ENCODE measurements around the gene CYTH2. TPM values are rescaled to one million over a fixed set of nuclear protein-coding genes. Genes with fewer than 3 reads are reported as not detected.

The CYTH2 gene
- total and polyA plus RNA-seq, 9 of the 15 experiments (the other 6 are each of a cell fraction or from before 2014, with no cell fraction given) = 1.8 to 45.2 (median 23.8) TPM

GRCh38 chr19:48428670-48429069 is 40.5 kb upstream of the CYTH2 start:
- H3K4me1 ChIP-seq (replicated peaks in 1 of 2; ENCODE audit: control insufficient read depth in 2 of 2, insufficient read depth in 2 of 2, low read length in 2 of 2) = peaks cover 8 to 12% of the 10 kb centered on the region in 2 experiments
- no peak for FAIRE-seq
- H3K27me3 ChIP-seq (ENCODE audit: control insufficient read depth in 2 of 2, insufficient read depth in 2 of 2, low read length in 2 of 2) = no peaks in the 10 kb centered on the region
- H3K36me3 ChIP-seq (ENCODE audit: control insufficient read depth, insufficient read depth, low read length) = peaks cover 54% of the 10 kb centered on the region; the same call in 2 of the 3 replicates
- no peaks in the 10 kb centered on the region for H4K20me1 ChIP-seq (replicated peaks; ENCODE audit: control insufficient read depth, insufficient read depth, low read length)
- in situ Hi-C loops (cut with MboI) = no loop called here
- ChIA-PET CTCF (ENCODE audit: low intra/inter-chr PET ratio) (no interaction called here), POLR2A (interaction anchor here (1.1 kb wide), 1 partner anchor 12 kb away, joined by 3 read pairs; no protein-coding TSS in a partner anchor)
- no peak for ATAC-seq
- no peak overlapping the region for H2AFZ ChIP-seq (ENCODE audit: low read depth, low read length)
- H3K27ac ChIP-seq (ENCODE audit: extremely low read depth, low read depth, low read length) = no peak overlapping the region
- no peak overlapping the region for H3K4me2 ChIP-seq (ENCODE audit: insufficient read depth, low read length)
- no peak for DNase-seq (ENCODE audit: extremely low read depth in 1 of 4, low spot score in 3 of 4)
- intact Hi-C loops (cut with micrococcal nuclease) = no loop called here
- H3K9ac ChIP-seq (ENCODE audit: insufficient read depth in 1 of 2, low read depth in 2 of 2, low read length in 2 of 2) = no peak overlapping the region
- no peaks in the 10 kb centered on the region; the same call in 1 of the 2 replicates for H3K9me3 ChIP-seq (replicated peaks; ENCODE audit: control insufficient read depth, insufficient read depth, low read depth, low read length)
- WGBS (ENCODE audit: insufficient coverage, low coverage, missing lambda C conversion rate) = 100% methylated on average over 1 of the region's 1 CpG
- H3K9me1 ChIP-seq (ENCODE audit: control insufficient read depth, insufficient read depth, low read length) = no peaks in the 10 kb centered on the region
- H3K79me2 ChIP-seq (ENCODE audit: control insufficient read depth, insufficient read depth, low read length) = no peaks in the 10 kb centered on the region
- BruUV-seq (replicated peaks) = no TSS peak
- no peak overlapping the region for H3K4me3 ChIP-seq
- TF ChIP-seq MTA2 (IDR thresholded peaks at IDR 0.05; ENCODE audit: low read depth) (no peak), ZNF174 (CRISPR knock-in tag; IDR thresholded peaks at IDR 0.05) (no peak), ZFPM2 (CRISPR knock-in tag; IDR thresholded peaks at IDR 0.05) (no peak), GTF2F1 (IDR thresholded peaks at IDR 0.05; ENCODE audit: low read depth, low read length) (no peak), CTCF (IDR thresholded peaks at IDR 0.05 in 2 of 3, conservative IDR thresholded peaks at IDR 0.05 in 1 of 3; ENCODE audit: insufficient read depth in 2 of 3, low read depth in 1 of 3, low read length in 3 of 3) (no peak), FOXP4 (CRISPR knock-in tag; IDR thresholded peaks at IDR 0.05; ENCODE audit: borderline replicate concordance) (no peak), TCF7L2 (IDR thresholded peaks at IDR 0.05; ENCODE audit: low read depth, low read length) (no peak), MITF (IDR thresholded peaks at IDR 0.05) (no peak), ZNF695 (CRISPR knock-in tag; IDR thresholded peaks at IDR 0.05) (no peak)

Data from K562 (cell line).